H9 (cell line): ENCODE data around the gene AATF. TPM values are rescaled to one million over a fixed set of nuclear protein-coding genes. Genes with fewer than 3 reads are reported as not detected.

ENCODE experiments used
- DNase-seq: peaks from one replicate; pipeline ENCODE4 v3.0.0-alpha.2; 2017
- H2AFZ ChIP-seq: one replicate; pipeline ENCODE4 v1.6.1; 2013; ENCODE audit warnings: mild to moderate bottlenecking, low read length, control low read depth, moderate library complexity
- H2AK5ac ChIP-seq: 2 replicates; pipeline ENCODE4 v1.6.1; 2013; ENCODE audit warnings: low read length, control low read depth, mixed read lengths; ENCODE audit not compliant: insufficient read length
- H2BK120ac ChIP-seq: one replicate; pipeline ENCODE4 v1.6.1; 2013; ENCODE audit warnings: low read depth, mild to moderate bottlenecking, low read length, control low read depth, inconsistent platforms; ENCODE audit not compliant: poor library complexity, severe bottlenecking
- H2BK12ac ChIP-seq: 2 replicates; pipeline ENCODE4 v1.6.1; 2013; ENCODE audit warnings: low read length, control low read depth, mixed read lengths, low read depth; ENCODE audit not compliant: insufficient read length
- H2BK15ac ChIP-seq: 2 replicates; pipeline ENCODE4 v1.6.1; 2013; ENCODE audit warnings: low read depth, low read length, control low read depth
- H2BK20ac ChIP-seq: one replicate; pipeline ENCODE4 v1.6.1; 2013; ENCODE audit warnings: low read depth, mild to moderate bottlenecking, low read length, control low read depth, inconsistent platforms; ENCODE audit not compliant: poor library complexity, severe bottlenecking
- H2BK5ac ChIP-seq: 2 replicates; pipeline ENCODE4 v1.6.1; 2013; ENCODE audit warnings: low read length, control low read depth, mixed read lengths; ENCODE audit not compliant: insufficient read length
- H3K14ac ChIP-seq: 2 replicates; pipeline ENCODE4 v1.6.1; 2013; ENCODE audit warnings: low read length, control low read depth; ENCODE audit not compliant: insufficient read depth
- H3K18ac ChIP-seq: 2 replicates; pipeline ENCODE4 v1.6.1; 2013; ENCODE audit warnings: low read depth, mild to moderate bottlenecking, mixed read lengths, low read length, control low read depth; ENCODE audit not compliant: insufficient read length
- H3K23ac ChIP-seq: 2 replicates; pipeline ENCODE4 v1.6.1; 2013; ENCODE audit warnings: low read length, control low read depth, mixed read lengths, low read depth; ENCODE audit not compliant: insufficient read length
- H3K23me2 ChIP-seq: 2 replicates; pipeline ENCODE4 v1.6.1; 2013; ENCODE audit warnings: low read depth, mild to moderate bottlenecking, mixed read lengths, low read length, control low read depth; ENCODE audit not compliant: insufficient read length, poor library complexity, severe bottlenecking
- H3K27ac ChIP-seq: 2 replicates; pipeline ENCODE4 v1.5.1; 2013; ENCODE audit warnings: low read length, control low read depth, mixed read lengths, low read depth; ENCODE audit not compliant: insufficient read length
- H3K27me3 ChIP-seq: 2 replicates; pipeline ENCODE4 v1.6.1; 2013; ENCODE audit warnings: low read length, control low read depth, inconsistent platforms; ENCODE audit not compliant: insufficient read depth
- H3K4ac ChIP-seq: 2 replicates; pipeline ENCODE4 v1.6.1; 2013; ENCODE audit warnings: low read depth, mild to moderate bottlenecking, control low read depth, inconsistent platforms, low read length, moderate library complexity
- H3K4me1 ChIP-seq: 2 replicates; pipeline ENCODE4 v1.6.1; 2013; ENCODE audit warnings: low read length, control low read depth, inconsistent platforms; ENCODE audit not compliant: insufficient read depth
- H3K4me2 ChIP-seq: 2 replicates; pipeline ENCODE4 v1.6.1; 2013; ENCODE audit warnings: low read length, control low read depth, mixed read lengths; ENCODE audit not compliant: insufficient read length, insufficient read depth
- H3K56ac ChIP-seq: 2 replicates; pipeline ENCODE4 v1.6.1; 2013; ENCODE audit warnings: low read depth, mild to moderate bottlenecking, mixed read lengths, low read length, control low read depth; ENCODE audit not compliant: insufficient read length
- H3K79me1 ChIP-seq: 2 replicates; pipeline ENCODE4 v1.6.1; 2013; ENCODE audit warnings: low read depth, mild to moderate bottlenecking, moderate library complexity, low read length, control low read depth, inconsistent platforms; ENCODE audit not compliant: insufficient read depth, poor library complexity, severe bottlenecking
- H3K79me2 ChIP-seq: 2 replicates; pipeline ENCODE4 v1.6.1; 2013; ENCODE audit warnings: low read length, control low read depth, inconsistent platforms; ENCODE audit not compliant: insufficient read depth
- H3K9ac ChIP-seq: 2 replicates; pipeline ENCODE4 v1.6.1; 2013; ENCODE audit warnings: low read length, control low read depth, mixed read lengths; ENCODE audit not compliant: insufficient read length; ENCODE audit errors: extremely low read depth
- H3K9me3 ChIP-seq: one replicate; pipeline ENCODE4 v1.6.1; 2013; ENCODE audit warnings: low read depth, low read length, inconsistent platforms; ENCODE audit not compliant: control insufficient read depth
- H3T11ph ChIP-seq: one replicate; pipeline ENCODE4 v1.6.1; 2013; ENCODE audit warnings: mild to moderate bottlenecking, low read length, control low read depth, inconsistent platforms
- H4K20me1 ChIP-seq: one replicate; pipeline ENCODE4 v1.6.1; 2013; ENCODE audit not compliant: control insufficient read depth, insufficient read length, insufficient read depth
- H4K5ac ChIP-seq: 2 replicates; pipeline ENCODE4 v1.6.1; 2013; ENCODE audit warnings: low read depth, mild to moderate bottlenecking, mixed read lengths, low read length, control low read depth; ENCODE audit not compliant: insufficient read length
- H4K8ac ChIP-seq: replicated peaks from 2 replicates; pipeline ENCODE4 v1.6.1; 2013; ENCODE audit warnings: low read length, control low read depth, mixed read lengths, low read depth; ENCODE audit not compliant: insufficient read length
- H4K91ac ChIP-seq: 2 replicates; pipeline ENCODE4 v1.6.1; 2013; ENCODE audit warnings: low read depth, mild to moderate bottlenecking, moderate library complexity, mixed read lengths, low read length, control low read depth; ENCODE audit not compliant: insufficient read length
- H3K27ac Mint-ChIP-seq, 3 experiments: 2 replicates in 2 of 3; 3 replicates in 1 of 3; pipeline ENCODE4 v1.8.0; 2020 to 2021; ENCODE audit warnings: mixed read lengths in 3 of 3, mild to moderate bottlenecking in 1 of 3, moderate library complexity in 1 of 3
- H3K27me3 Mint-ChIP-seq: 2 replicates; pipeline ENCODE4 v1.8.0; 2021; ENCODE audit warnings: low read depth, mild to moderate bottlenecking, moderate library complexity, mixed read lengths
- H3K36me3 Mint-ChIP-seq, 3 experiments: 2 replicates in 2 of 3; 3 replicates in 1 of 3; pipeline ENCODE4 v1.8.0; 2020 to 2021; ENCODE audit warnings: low read depth in 3 of 3, mixed read lengths in 3 of 3; ENCODE audit not compliant: insufficient read depth in 1 of 3
- H3K4me1 Mint-ChIP-seq, 2 experiments: 2 replicates each; pipeline ENCODE4 v1.8.0; 2020; ENCODE audit warnings: mixed read lengths in 2 of 2
- H3K4me3 Mint-ChIP-seq, 2 experiments: 2 replicates in 1 of 2; 3 replicates in 1 of 2; pipeline ENCODE4 v1.8.0; 2020 to 2021; ENCODE audit warnings: mild to moderate bottlenecking in 2 of 2, mixed read lengths in 2 of 2, moderate library complexity in 1 of 2
- H3K9me3 Mint-ChIP-seq, 2 experiments: 2 replicates in 1 of 2; 3 replicates in 1 of 2; pipeline ENCODE4 v1.8.0; 2020; ENCODE audit warnings: mild to moderate bottlenecking in 2 of 2, mixed read lengths in 2 of 2, moderate library complexity in 1 of 2
- CTCF ChIP-seq: fragments of 200-600 bp; sonication (generic); conservative IDR thresholded peaks from 3 replicates; pipeline ENCODE4 v1.8.0; 2021; ENCODE audit warnings: antibody characterized with exemption, mild to moderate bottlenecking
- WGBS: extraction: QIAGEN DNeasy Blood & Tissue Kit; methylation state at CpG from one replicate; pipeline ENCODE4 v1.1.7; 2013; ENCODE audit warnings: missing lambda C conversion rate, low lambda C conversion rate, mixed read lengths; ENCODE audit not compliant: insufficient read length; ENCODE audit errors: extremely low coverage; 5-methylcytosine and 5-hydroxymethylcytosine counted together
- total RNA-seq: library from RNA; stranded (reverse); gene quantifications from 2 replicates; pipeline ENCODE4 v1.2.1, GENCODE V29; 2021

Gene AATF
- total RNA-seq, 1 experiment from 2014 or later, result 69.6 TPM

- Histone ChIP-seq H3K4me2 (no peak overlapping the region), H3K4ac (no peak overlapping the region), H3K27me3 (peaks cover 59% of the 10 kb centered on the region), H2AFZ (no peak overlapping the region), H3K79me1 (no peaks in the 10 kb centered on the region), H3K9me3 (no peaks in the 10 kb centered on the region), H4K8ac (no peak overlapping the region), H3K18ac (no peak overlapping the region), H3K23ac (no peak overlapping the region), H3K4me1 (no peaks in the 10 kb centered on the region; the same call in 1 of the 2 replicates), H2BK20ac (no peak overlapping the region), H2BK5ac (no peak overlapping the region), H3K27ac (no peak overlapping the region), H2BK120ac (no peak overlapping the region), H3K79me2 (peaks cover 2% of the 10 kb centered on the region; the same call in 1 of the 2 replicates), H2BK12ac (no peak overlapping the region), H4K20me1 (no peaks in the 10 kb centered on the region), H2AK5ac (no peak overlapping the region), H3K9ac (no peak overlapping the region), H4K91ac (no peak overlapping the region), H3K56ac (no peak overlapping the region), H3K14ac (no peak overlapping the region), H2BK15ac (no peak overlapping the region), H3T11ph (no peak overlapping the region), H4K5ac (no peak overlapping the region), H3K23me2 (peaks cover 11% of the 10 kb centered on the region)
- Mint-ChIP-seq H3K4me3 (peak overlapping the region in 1 of 2 experiments; percentile 56; a peak in 2 of 5 replicates), H3K4me1 (peaks cover 34 to 58% of the 10 kb centered on the region in 2 experiments), H3K36me3 (peaks cover 3 to 24% (median 12%) of the 10 kb centered on the region in 3 experiments; a peak in 6 of 7 replicates), H3K9me3 (peaks cover 0 to 5% of the 10 kb centered on the region in 2 experiments; a peak in 1 of 5 replicates), H3K27ac (no peak overlapping the region), H3K27me3 (peaks cover 79% of the 10 kb centered on the region)
- no CpG with 5 or more reads among the region's 2 CpGs for WGBS
- TF ChIP-seq CTCF, result no peak
- DNase-seq, result no peak
Observed at GRCh38 chr17:36946726-36947091, 2.0 kb upstream of the AATF start.
